ENCODE results near the gene EPC1.
"Not testable (repeated sequence)": the region's sequence is repeated elsewhere in the genome, so short reads cannot be mapped to it uniquely, and the experiment has no call there.

Gene EPC1

DNA sequence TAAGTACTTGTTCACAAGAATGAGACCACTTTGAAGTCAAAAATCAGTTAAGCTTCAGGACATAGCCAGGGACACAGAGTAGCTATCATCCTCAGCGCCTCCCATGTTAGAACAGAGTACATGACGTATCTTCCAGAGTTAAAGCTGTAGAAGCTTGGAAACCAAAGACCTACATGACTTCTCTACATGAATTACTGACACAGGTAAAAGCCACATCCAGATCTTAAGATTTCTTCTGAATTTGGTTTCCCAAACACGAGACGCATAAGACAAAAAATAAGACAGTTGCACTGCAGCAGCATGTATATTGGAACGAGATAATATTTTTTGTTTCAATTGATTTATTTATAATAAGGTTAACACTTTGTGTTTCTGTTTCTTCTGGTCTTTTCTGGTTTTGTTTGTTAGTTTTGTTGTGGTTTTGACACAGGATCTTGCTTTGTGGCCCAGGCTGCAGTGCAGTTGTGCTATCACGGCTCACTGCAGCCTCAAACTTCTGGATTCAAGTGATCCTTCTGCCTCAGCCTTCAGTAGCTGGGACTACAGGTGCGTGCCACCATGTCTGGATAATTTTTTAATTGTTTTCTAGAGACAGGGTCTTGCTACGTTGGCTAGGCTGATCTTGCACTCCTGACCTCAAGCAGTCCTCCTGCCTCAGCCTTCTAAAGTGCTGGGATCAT lies 10.2 kb upstream of the EPC1 start:
- no peaks in the 10 kb centered on the region for H3F3A ChIP-seq (ENCODE audit: insufficient read depth, low read length)
- DNase-seq, result no peak
- no peaks in the 10 kb centered on the region for H3K9me2 ChIP-seq (replicated peaks; ENCODE audit: insufficient read depth, low read length)
- no peak overlapping the region for H3K9ac ChIP-seq (ENCODE audit: low read length)
- no peaks in the 10 kb centered on the region for H3K36me3 ChIP-seq (replicated peaks; ENCODE audit: insufficient read depth, low read length)
- H2AFZ ChIP-seq (ENCODE audit: low read length), result no peak overlapping the region
- H3K4me2 ChIP-seq (ENCODE audit: low read depth, low read length), result no peak overlapping the region
- no peak overlapping the region for H3K27ac ChIP-seq (ENCODE audit: low read length)
- peaks cover 69% of the 10 kb centered on the region for H3K79me2 ChIP-seq (ENCODE audit: low read length)
- H3K27me3 ChIP-seq (replicated peaks; ENCODE audit: insufficient read depth, low read length), result no peaks in the 10 kb centered on the region
- H3K4me1 ChIP-seq (ENCODE audit: low read length), result peaks cover 13% of the 10 kb centered on the region
- no peaks in the 10 kb centered on the region for H3K9me3 ChIP-seq (replicated peaks; ENCODE audit: insufficient read depth, low read length)
- no peak overlapping the region for H3K4me3 ChIP-seq (ENCODE audit: low read length)
- H4K20me1 ChIP-seq (ENCODE audit: insufficient read depth, low read length), result no peaks in the 10 kb centered on the region
- TF ChIP-seq, protein P1, sequence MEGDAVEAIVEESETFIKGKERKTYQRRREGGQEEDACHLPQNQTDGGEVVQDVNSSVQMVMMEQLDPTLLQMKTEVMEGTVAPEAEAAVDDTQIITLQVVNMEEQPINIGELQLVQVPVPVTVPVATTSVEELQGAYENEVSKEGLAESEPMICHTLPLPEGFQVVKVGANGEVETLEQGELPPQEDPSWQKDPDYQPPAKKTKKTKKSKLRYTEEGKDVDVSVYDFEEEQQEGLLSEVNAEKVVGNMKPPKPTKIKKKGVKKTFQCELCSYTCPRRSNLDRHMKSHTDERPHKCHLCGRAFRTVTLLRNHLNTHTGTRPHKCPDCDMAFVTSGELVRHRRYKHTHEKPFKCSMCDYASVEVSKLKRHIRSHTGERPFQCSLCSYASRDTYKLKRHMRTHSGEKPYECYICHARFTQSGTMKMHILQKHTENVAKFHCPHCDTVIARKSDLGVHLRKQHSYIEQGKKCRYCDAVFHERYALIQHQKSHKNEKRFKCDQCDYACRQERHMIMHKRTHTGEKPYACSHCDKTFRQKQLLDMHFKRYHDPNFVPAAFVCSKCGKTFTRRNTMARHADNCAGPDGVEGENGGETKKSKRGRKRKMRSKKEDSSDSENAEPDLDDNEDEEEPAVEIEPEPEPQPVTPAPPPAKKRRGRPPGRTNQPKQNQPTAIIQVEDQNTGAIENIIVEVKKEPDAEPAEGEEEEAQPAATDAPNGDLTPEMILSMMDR (IDR thresholded peaks at IDR 0.05; ENCODE audit: low read length), result no peak
- TF ChIP-seq EZH2phosphoT487 (IDR thresholded peaks at IDR 0.05; ENCODE audit: low read length) (no peak), EZH2 (optimal IDR thresholded peaks at IDR 0.05; ENCODE audit: low read depth, low read length) (no peak)

DNA sequence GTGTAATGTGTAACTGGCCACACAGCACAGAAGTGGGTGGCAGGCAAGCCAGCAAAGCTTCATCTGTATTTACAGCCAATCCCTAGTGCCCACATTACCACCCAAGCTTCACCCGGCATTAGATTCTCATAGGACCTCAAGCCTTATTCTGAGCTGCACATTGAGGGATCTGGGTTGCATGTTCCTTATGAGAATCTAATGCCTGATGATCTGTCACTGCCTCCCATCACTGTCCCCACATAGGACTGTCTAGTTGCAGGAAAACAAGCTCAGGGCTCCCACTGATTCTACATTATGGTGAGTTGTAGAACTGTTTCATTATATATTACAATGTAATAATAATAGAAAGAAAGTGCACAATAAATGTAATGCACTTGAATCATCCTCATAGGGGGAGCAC lies 7.7 kb upstream of the EPC1 start:
- not testable (repeated sequence) for DNase-seq; H2AFZ ChIP-seq (ENCODE audit: low read length); H3F3A ChIP-seq (ENCODE audit: insufficient read depth, low read length); H4K20me1 ChIP-seq (ENCODE audit: insufficient read depth, low read length); H3K4me2 ChIP-seq (ENCODE audit: low read depth, low read length); H3K9me3 ChIP-seq (replicated peaks; ENCODE audit: insufficient read depth, low read length); H3K9ac ChIP-seq (ENCODE audit: low read length); H3K27ac ChIP-seq (ENCODE audit: low read length); H3K4me3 ChIP-seq (ENCODE audit: low read length); H3K9me2 ChIP-seq (replicated peaks; ENCODE audit: insufficient read depth, low read length); H3K36me3 ChIP-seq (replicated peaks; ENCODE audit: insufficient read depth, low read length); H3K27me3 ChIP-seq (replicated peaks; ENCODE audit: insufficient read depth, low read length)
- Histone ChIP-seq H3K79me2 (ENCODE audit: low read length) (peaks cover 60% of the 10 kb centered on the region), H3K4me1 (ENCODE audit: low read length) (peaks cover 14% of the 10 kb centered on the region)

DNA sequence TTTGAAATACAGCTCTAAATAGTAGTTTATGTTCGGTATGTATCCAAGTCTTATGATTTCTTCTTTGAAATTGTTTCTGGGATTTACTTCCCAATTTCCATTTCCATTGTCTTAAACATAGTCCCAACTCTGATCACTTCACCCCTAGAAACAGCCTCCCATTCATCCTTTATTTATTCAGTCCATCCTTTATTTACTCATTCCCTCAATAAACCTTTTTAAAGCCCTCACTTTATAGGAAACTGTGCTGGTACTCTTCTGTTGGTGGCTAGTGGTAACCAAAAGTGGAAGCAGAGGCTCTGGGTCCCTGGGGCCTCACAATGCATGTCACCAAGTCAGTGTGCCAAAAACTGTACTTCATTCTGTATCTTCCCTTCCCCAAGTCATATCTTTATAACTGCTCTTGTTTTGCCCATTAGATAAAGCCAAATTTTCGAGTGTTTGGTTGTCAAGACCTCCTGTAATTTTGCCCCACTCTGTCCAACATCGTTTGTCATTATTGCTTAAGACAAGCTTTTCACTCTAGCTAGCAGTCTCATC lies 3.9 kb upstream of the EPC1 start:
- no peaks in the 10 kb centered on the region for H3K27me3 ChIP-seq (replicated peaks; ENCODE audit: insufficient read depth, low read length)
- H3K4me3 ChIP-seq (ENCODE audit: low read length), result no peak overlapping the region
- peaks cover 18% of the 10 kb centered on the region for H3K4me1 ChIP-seq (ENCODE audit: low read length)
- no peak for DNase-seq
- TF ChIP-seq EZH2phosphoT487 (IDR thresholded peaks at IDR 0.05; ENCODE audit: low read length) (no peak), EZH2 (optimal IDR thresholded peaks at IDR 0.05; ENCODE audit: low read depth, low read length) (no peak)
- TF ChIP-seq, protein P1 (IDR thresholded peaks at IDR 0.05; ENCODE audit: low read length), result no peak
- peaks cover 7% of the 10 kb centered on the region; the same call in 1 of the 2 replicates for H3F3A ChIP-seq (ENCODE audit: insufficient read depth, low read length)
- no peak overlapping the region for H3K9ac ChIP-seq (ENCODE audit: low read length)
- peaks cover 55% of the 10 kb centered on the region for H3K79me2 ChIP-seq (ENCODE audit: low read length)
- H3K9me3 ChIP-seq (replicated peaks; ENCODE audit: insufficient read depth, low read length), result no peaks in the 10 kb centered on the region
- no peak overlapping the region for H2AFZ ChIP-seq (ENCODE audit: low read length)
- no peaks in the 10 kb centered on the region for H3K36me3 ChIP-seq (replicated peaks; ENCODE audit: insufficient read depth, low read length)
- H4K20me1 ChIP-seq (ENCODE audit: insufficient read depth, low read length), result peaks cover 2% of the 10 kb centered on the region; the same call in 1 of the 2 replicates
- no peak overlapping the region for H3K27ac ChIP-seq (ENCODE audit: low read length)
- H3K4me2 ChIP-seq (ENCODE audit: low read depth, low read length), result no peak overlapping the region
- H3K9me2 ChIP-seq (replicated peaks; ENCODE audit: insufficient read depth, low read length), result no peaks in the 10 kb centered on the region
